Duodenal mucosa (tissue), 2 donors: Measurements from ENCODE around the gene MAN1C1.

Experiments
- H3K27ac ChIP-seq: one replicate; pipeline ENCODE4 v1.7.0; 2013; ENCODE audit warnings: low read depth, low read length
- H3K27me3 ChIP-seq, 2 donors: one replicate each; pipeline ENCODE4 v1.7.0; 2013; ENCODE audit warnings: low read length in 2 of 2, control low read depth in 1 of 2; ENCODE audit not compliant: insufficient read depth in 2 of 2, control insufficient read depth in 1 of 2
- H3K36me3 ChIP-seq, 2 donors: one replicate each; pipeline ENCODE4 v1.7.0; 2013; ENCODE audit warnings: low read length in 2 of 2, control low read depth in 1 of 2; ENCODE audit not compliant: insufficient read depth in 2 of 2, control insufficient read depth in 1 of 2
- H3K4me1 ChIP-seq, 2 donors: one replicate each; pipeline ENCODE4 v1.7.0; 2013; ENCODE audit warnings: low read length in 2 of 2, control low read depth in 1 of 2; ENCODE audit not compliant: insufficient read depth in 2 of 2, control insufficient read depth in 1 of 2
- H3K4me3 ChIP-seq, 2 donors: one replicate each; pipeline ENCODE4 v1.7.0; 2013; ENCODE audit warnings: low read length in 2 of 2, low read depth in 1 of 2
- H3K9ac ChIP-seq, 2 donors: one replicate each; pipeline ENCODE4 v1.7.0; 2013; ENCODE audit warnings: low read length in 2 of 2, low read depth in 1 of 2
- H3K9me3 ChIP-seq, 2 donors: one replicate each; pipeline ENCODE4 v1.7.0; 2013; ENCODE audit warnings: low read length in 2 of 2, control low read depth in 1 of 2; ENCODE audit not compliant: control insufficient read depth in 1 of 2

The MAN1C1 gene

DNA sequence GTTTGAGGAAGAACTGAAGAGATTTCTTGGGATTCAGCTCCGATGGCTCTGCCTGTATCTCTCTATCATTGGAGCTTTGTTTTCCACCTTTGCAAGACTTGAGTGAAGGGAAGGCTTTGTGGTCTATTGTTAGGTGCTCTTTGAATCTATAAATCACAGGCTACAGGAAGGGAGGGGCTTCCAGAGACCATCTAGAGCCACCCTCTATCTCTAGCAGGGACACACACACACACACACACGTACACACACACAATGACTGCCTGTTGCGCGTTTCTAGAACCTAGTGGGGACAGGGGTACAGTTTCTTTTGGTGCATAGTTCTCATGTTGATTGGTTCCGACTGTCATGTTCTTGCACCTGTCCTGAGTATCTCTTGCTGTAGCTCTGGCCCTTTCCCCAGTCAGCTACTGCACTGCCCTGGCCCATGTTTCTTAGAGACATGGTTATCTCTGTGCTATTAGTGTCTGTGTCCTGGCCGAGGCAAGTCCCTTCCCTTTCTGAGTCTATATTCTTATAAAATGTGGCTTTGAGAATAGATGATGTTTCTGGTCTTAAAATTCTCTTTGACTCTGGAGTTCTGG lies 60.7 kb downstream of the MAN1C1 start:
- Histone ChIP-seq H3K4me1 (peaks cover 13 to 14% of the 10 kb centered on the region in 2 donors), H3K36me3 (no peaks in the 10 kb centered on the region), H3K9me3 (no peaks in the 10 kb centered on the region), H3K4me3 (no peak overlapping the region), H3K27ac (no peak overlapping the region), H3K9ac (no peak overlapping the region), H3K27me3 (no peaks in the 10 kb centered on the region)

DNA sequence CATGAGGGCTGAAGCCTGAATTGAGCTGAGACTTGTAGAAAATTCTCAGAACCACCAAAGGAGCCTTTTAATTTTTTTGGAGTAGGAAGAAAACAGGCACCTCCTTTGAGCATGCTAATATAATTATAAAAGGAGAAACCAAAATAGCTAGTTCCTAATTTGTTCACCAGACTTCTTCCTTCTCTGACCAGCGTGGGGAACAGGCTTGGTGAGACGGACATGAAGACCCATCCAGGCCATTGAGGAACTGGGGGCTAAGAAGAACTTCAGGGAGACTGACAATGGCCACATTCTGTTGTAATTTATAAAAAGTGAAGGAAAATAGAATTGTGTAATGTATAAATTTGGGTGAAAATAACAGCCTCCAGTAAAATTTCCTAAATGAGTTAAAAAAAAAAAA lies 62.6 kb downstream of the MAN1C1 start:
- Histone ChIP-seq H3K9ac (no peak overlapping the region), H3K4me1 (peaks cover 13 to 14% of the 10 kb centered on the region in 2 donors), H3K27me3 (no peaks in the 10 kb centered on the region), H3K27ac (no peak overlapping the region), H3K9me3 (no peaks in the 10 kb centered on the region), H3K36me3 (no peaks in the 10 kb centered on the region), H3K4me3 (no peak overlapping the region)

DNA sequence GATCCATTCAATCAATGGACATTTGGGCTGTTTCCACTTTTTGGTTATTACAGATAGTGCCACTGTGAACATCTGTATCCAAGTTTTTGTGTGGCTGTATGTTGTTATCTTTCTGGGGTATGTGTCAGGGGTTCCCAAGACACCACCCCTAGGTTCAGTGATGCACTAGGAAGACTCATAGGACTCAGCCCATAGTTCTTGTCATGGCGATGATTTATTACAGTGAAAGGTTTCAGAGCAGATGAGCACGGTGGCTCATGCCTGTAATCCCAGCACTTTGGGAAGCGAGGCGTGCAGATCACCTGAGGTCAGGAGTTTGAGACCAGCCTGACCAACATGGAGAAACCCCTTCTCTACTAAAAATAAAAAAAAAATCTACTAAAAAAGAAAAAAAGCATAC lies 64.1 kb downstream of the MAN1C1 start:
- Histone ChIP-seq H3K4me3 (no peak overlapping the region), H3K4me1 (peaks cover 13 to 14% of the 10 kb centered on the region in 2 donors), H3K9me3 (no peaks in the 10 kb centered on the region), H3K36me3 (no peaks in the 10 kb centered on the region), H3K9ac (no peak overlapping the region), H3K27ac (no peak overlapping the region), H3K27me3 (no peaks in the 10 kb centered on the region)

DNA sequence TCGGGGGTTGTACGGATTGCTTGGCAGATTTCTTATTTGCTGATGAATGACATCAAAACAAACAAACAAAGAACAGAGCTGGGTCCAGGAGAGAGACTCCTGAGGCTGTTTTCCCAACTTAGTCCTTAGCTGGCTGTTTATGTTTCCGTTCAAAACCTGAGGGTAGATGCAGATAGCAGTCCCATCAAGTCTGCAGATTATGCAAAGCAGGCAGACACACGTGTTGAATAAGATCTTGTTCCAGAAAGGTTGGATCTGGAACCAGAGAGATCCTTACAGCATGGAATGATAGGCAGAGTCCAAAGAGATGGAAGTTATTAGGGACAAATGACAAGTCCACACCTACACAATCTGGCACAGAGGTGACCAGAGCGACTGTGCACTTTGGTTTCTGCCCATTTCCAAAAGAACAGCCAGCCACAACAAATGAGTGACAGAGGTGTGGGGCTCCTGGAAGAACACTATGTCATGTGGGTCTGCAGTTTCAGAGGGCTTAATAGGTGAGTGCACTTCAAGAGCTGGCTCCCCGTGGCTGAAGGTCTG lies 65.5 kb downstream of the MAN1C1 start:
- no peak overlapping the region for H3K4me3 ChIP-seq
- no peaks in the 10 kb centered on the region for H3K9me3 ChIP-seq
- H3K4me1 ChIP-seq = peaks cover 2 to 3% of the 10 kb centered on the region in 2 donors
- no peak overlapping the region for H3K9ac ChIP-seq
- H3K27ac ChIP-seq = no peak overlapping the region
- no peaks in the 10 kb centered on the region for H3K36me3 ChIP-seq
- H3K27me3 ChIP-seq = no peaks in the 10 kb centered on the region

DNA sequence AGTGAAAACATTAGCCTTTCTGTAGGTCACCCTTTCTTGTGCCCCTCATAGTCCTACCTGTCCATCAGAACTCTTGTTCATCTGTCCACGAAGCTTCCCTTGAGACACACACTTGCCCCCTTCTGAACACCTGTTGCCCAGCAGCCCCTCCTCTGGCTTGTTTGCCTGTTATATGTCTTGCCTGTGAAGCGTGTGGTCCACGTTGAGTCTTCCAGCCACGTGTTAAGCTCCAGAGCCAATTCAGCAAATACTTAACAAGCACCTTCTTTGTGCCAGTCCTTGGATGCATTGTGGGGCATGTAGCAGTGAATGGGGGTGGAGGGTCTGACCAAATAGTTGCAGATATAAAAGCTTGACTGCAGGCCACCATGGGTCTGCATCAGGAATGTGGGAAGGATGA lies 66.6 kb downstream of the MAN1C1 start:
- H3K9ac ChIP-seq = no peak overlapping the region
- H3K4me1 ChIP-seq = no peaks in the 10 kb centered on the region
- H3K36me3 ChIP-seq = no peaks in the 10 kb centered on the region
- no peak overlapping the region for H3K4me3 ChIP-seq
- no peak overlapping the region for H3K27ac ChIP-seq
- no peaks in the 10 kb centered on the region for H3K9me3 ChIP-seq
- H3K27me3 ChIP-seq = no peaks in the 10 kb centered on the region

DNA sequence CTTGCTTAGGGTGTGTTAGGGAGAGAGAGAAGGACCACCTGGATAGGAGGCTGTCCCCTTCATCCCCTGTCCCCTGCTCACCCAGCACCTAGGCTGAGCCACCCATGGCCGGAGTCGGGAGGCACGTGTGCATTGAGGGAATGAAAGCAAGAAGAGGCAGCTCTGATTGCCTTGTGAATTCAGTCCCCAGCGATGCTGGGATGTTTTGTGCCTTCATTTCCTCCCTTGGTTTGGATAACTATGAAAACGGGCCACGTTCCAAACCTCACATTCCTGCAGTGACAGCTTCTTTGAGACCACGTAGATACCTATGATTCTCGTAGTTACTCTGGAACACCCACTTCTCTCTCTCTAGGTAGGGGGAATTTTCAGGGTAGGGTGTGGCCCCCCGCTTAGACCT lies 67.1 kb downstream of the MAN1C1 start:
- no peaks in the 10 kb centered on the region for H3K9me3 ChIP-seq
- no peaks in the 10 kb centered on the region for H3K36me3 ChIP-seq
- H3K27me3 ChIP-seq = no peaks in the 10 kb centered on the region
- no peak overlapping the region for H3K9ac ChIP-seq
- H3K4me1 ChIP-seq = peaks cover 1 to 4% of the 10 kb centered on the region in 2 donors
- no peak overlapping the region for H3K27ac ChIP-seq
- no peak overlapping the region for H3K4me3 ChIP-seq

DNA sequence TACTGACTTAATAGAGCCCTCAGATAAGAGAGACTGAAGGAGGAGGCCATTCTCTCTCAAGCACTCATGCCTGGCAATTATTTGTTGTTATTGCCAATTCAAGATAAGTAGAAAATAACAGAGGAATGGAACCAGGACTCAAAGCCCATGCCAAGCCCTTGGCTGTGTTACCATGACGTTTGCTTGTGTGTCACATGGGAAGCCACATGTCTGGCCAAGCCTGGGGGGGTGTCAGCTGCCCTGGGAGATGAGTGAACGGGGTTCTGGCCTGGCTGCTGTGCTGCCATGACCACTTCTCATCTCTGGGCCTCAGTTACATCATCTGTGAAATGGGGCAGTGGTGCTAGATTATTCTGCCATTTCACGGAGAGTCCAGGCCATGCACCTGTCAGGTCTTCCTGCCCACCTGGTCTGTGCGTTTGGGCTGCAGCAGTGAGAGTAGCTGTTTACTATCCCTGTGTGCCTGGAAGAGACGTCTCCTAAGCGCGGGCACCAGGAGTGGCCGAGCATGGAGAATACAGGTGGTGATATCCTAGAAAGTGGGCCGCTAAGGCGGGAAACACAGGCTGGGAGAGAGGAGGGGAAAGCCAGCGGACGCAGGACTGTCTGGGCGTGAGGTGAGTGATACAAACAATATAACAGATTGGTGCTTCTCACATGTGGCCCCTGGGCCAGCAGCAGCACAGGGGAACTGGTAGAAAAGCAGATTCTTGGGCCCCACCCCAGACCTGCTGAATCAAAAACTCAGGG lies 67.8 kb downstream of the MAN1C1 start:
- Histone ChIP-seq H3K27me3 (no peaks in the 10 kb centered on the region), H3K36me3 (no peaks in the 10 kb centered on the region), H3K27ac (no peak overlapping the region), H3K9ac (no peak overlapping the region), H3K4me1 (peaks cover 4 to 8% of the 10 kb centered on the region in 2 donors), H3K4me3 (no peak overlapping the region), H3K9me3 (no peaks in the 10 kb centered on the region)

DNA sequence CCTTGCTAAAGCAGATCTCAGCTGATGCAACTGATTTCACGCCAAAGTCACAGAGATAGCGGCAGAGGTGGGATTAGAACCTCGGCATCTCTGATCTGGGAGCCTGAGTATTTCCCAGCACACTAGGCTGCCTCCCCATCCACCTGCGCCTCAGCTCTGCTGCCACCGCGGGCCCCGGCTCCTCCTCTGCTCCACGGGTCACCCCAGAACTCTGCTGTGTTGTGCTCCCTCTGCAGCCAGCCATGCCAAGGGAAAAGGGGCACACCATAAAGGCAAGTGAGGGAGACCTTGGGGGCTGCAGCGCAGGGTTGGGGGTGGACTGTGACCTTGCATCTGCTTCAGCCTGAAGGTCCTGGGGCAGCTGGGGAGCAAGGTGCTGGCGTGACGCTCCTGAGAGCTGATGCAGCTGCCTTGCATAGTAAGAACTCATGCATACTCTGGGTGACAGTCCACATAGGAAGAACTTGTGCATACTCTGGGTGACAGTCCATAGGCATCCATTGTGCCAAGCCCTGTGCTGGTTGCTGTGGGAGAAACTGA lies 68.7 kb downstream of the MAN1C1 start:
- H3K36me3 ChIP-seq = no peaks in the 10 kb centered on the region
- no peak overlapping the region for H3K4me3 ChIP-seq
- no peak overlapping the region for H3K9ac ChIP-seq
- no peaks in the 10 kb centered on the region for H3K9me3 ChIP-seq
- H3K27me3 ChIP-seq = no peaks in the 10 kb centered on the region
- peaks cover 4 to 8% of the 10 kb centered on the region in 2 donors for H3K4me1 ChIP-seq
- no peak overlapping the region for H3K27ac ChIP-seq

DNA sequence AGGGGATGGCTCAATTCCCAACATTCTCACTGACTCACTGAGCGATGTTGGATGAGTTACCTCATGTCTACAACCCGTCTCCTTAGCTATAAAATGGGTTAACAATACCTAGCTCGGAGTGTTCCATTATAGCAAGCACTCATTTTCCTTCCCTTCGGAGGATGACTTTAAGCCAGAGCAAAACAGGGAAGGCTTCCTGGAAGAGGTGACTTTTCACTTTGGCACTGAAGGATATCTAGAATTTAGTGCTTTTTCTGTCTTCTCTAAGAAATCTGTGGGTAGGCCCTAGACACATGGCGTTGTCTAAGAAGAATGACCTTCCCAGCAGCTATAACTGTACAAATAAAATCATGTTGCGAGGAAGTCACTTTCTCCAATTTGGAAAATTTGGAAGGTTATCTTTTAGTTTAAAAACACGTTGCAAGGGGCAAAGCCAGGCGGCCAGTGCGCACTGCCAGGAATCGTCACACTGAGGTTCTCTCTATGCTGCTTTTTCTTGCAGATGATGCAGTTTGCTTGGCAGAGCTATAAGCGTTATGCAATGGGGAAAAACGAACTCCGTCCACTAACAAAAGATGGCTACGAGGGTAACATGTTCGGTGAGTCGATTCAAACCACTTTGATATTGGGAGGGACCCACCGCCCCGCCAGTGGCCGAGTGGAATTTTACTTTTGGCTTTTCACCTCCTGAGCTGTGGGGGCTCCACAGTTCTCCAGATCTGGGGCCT lies 69.5 kb downstream of the MAN1C1 start:
- Histone ChIP-seq H3K9ac (no peak overlapping the region), H3K4me1 (peaks cover 4 to 8% of the 10 kb centered on the region in 2 donors), H3K27ac (no peak overlapping the region), H3K27me3 (no peaks in the 10 kb centered on the region), H3K36me3 (no peaks in the 10 kb centered on the region), H3K9me3 (no peaks in the 10 kb centered on the region), H3K4me3 (no peak overlapping the region)
